ENCODE results near the gene LAP3.

DNA sequence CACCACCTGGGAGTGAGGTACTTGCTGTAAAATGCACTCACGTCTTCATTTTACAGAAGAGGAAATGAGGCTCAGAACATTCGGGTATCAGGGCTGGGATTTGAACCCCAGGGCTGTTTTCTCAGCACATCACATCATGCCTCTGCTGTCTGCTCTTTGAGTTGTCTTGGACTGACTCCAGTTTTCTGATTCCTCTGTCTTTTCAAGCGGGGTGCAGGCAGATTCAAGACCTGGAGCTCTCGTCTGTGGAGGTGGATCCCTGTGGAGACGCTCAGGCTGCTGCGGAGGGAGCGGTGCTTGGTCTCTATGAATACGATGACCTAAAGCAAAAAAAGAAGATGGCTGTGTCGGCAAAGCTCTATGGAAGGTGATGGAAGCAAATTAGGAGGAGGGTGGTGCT lies 6.3 kb downstream of the LAP3 start:
- no peak for TF ChIP-seq EZH2 (IDR thresholded peaks at IDR 0.05; ENCODE audit: low read length, unreplicated experiment)
- TF ChIP-seq, protein P1, sequence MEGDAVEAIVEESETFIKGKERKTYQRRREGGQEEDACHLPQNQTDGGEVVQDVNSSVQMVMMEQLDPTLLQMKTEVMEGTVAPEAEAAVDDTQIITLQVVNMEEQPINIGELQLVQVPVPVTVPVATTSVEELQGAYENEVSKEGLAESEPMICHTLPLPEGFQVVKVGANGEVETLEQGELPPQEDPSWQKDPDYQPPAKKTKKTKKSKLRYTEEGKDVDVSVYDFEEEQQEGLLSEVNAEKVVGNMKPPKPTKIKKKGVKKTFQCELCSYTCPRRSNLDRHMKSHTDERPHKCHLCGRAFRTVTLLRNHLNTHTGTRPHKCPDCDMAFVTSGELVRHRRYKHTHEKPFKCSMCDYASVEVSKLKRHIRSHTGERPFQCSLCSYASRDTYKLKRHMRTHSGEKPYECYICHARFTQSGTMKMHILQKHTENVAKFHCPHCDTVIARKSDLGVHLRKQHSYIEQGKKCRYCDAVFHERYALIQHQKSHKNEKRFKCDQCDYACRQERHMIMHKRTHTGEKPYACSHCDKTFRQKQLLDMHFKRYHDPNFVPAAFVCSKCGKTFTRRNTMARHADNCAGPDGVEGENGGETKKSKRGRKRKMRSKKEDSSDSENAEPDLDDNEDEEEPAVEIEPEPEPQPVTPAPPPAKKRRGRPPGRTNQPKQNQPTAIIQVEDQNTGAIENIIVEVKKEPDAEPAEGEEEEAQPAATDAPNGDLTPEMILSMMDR (conservative IDR thresholded peaks at IDR 0.05; ENCODE audit: low read depth, low read length), result no peak
